Body of pancreas (tissue), 4 donors: ENCODE measurements around the gene VWA8. TPM values are rescaled to one million over a fixed set of nuclear protein-coding genes. Genes with fewer than 3 reads are reported as not detected.

ENCODE experiments used
- ATAC-seq: fragments of 150-250 bp; one replicate; pipeline ENCODE4 v1.9.1; 2016
- DNase-seq, 4 donors: peaks; one replicate each; pipeline ENCODE4 v3.0.0-alpha.2; 2019
- H3K27ac ChIP-seq, 4 donors: fragments of 200-600 bp; sonication (generic); 1 replicate in 3 of 4; 2 replicates in 1 of 4; pipeline versions ENCODE4 v1.5.1 to v1.6.1; 2016 to 2019; ENCODE audit warnings: mild to moderate bottlenecking in 1 of 4, mixed read lengths in 1 of 4, moderate library complexity in 1 of 4
- H3K27me3 ChIP-seq, 2 donors: fragments of 200-600 bp; sonication (generic); one replicate each; pipeline ENCODE4 v1.6.0; 2016; ENCODE audit warnings: mild to moderate bottlenecking in 1 of 2
- H3K36me3 ChIP-seq, 2 donors: fragments of 200-600 bp; sonication (generic); replicated peaks in 1 of 2; 2 replicates each; pipeline ENCODE4 v1.5.1; 2016; ENCODE audit warnings: low read depth in 2 of 2; ENCODE audit not compliant: insufficient read depth in 1 of 2
- H3K4me1 ChIP-seq: fragments of 200-600 bp; sonication (generic); one replicate; pipeline ENCODE4 v1.6.0; 2016
- H3K4me3 ChIP-seq, 2 donors: fragments of 200-600 bp; sonication (generic); 1 replicate in 1 of 2; 2 replicates in 1 of 2; pipeline ENCODE4 v1.5.1; 2016 to 2019
- H3K9me3 ChIP-seq, 3 donors: fragments of 200-600 bp; sonication (generic); 1 replicate in 2 of 3; 2 replicates in 1 of 3; pipeline ENCODE4 v1.5.1; 2016
- CTCF ChIP-seq, 7 experiments: fragments of 450-650 bp in 4 of 7; fragments of 200-600 bp in 3 of 7; sonication (generic) in 3 of 7; IDR thresholded peaks; one replicate each; pipeline ENCODE4 v1.5.1; 2016 to 2019; ENCODE audit warnings: antibody characterized with exemption in 7 of 7
- POLR2A ChIP-seq, 3 donors: fragments of 450-650 bp; IDR thresholded peaks; one replicate each; pipeline ENCODE4 v1.6.1; 2016; ENCODE audit warnings: antibody characterized with exemption in 3 of 3, mild to moderate bottlenecking in 2 of 3
- WGBS, 2 donors: methylation state at CpG; one replicate each; pipeline ENCODE4 v1.1.5; 2017; 5-methylcytosine and 5-hydroxymethylcytosine counted together
- intact Hi-C: fragments of 100-400 bp; cut with DNase I; formaldehyde crosslinking; loops from one replicate; pipeline ENCODE4 v1.15.1; 2023
- total RNA-seq, 2 donors: library from RNA; depleted of rRNA; stranded (reverse); fragments of >200 nt; gene quantifications; one replicate each; pipeline ENCODE4 v1.1.0, GENCODE V29; 2016

VWA8 gene
- total RNA-seq, 2 donors from 2014 or later: 15.8 to 29.3 TPM

DNA sequence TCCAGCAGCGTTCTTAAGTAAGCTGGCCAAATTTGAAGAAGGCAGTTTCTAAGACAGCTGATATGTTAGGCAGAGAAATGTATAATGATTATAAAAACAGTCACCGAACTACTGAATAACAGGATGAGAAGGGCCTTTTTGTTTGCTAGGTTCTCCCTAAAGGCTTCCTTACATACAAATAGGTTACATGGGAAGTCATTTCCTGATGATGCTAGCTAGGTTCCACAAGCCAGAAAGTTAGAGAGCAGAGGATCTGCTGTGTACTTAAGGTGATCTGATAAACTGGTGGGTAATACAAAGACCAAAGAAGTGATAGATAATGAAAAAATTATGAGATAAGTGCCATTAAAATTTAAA, 139.7 kb downstream of the VWA8 start:
- ATAC-seq: no peak
- 69 to 77% methylated on average over 2 of the region's 2 CpGs for WGBS, 2 donors
- intact Hi-C loops: no loop called here

DNA sequence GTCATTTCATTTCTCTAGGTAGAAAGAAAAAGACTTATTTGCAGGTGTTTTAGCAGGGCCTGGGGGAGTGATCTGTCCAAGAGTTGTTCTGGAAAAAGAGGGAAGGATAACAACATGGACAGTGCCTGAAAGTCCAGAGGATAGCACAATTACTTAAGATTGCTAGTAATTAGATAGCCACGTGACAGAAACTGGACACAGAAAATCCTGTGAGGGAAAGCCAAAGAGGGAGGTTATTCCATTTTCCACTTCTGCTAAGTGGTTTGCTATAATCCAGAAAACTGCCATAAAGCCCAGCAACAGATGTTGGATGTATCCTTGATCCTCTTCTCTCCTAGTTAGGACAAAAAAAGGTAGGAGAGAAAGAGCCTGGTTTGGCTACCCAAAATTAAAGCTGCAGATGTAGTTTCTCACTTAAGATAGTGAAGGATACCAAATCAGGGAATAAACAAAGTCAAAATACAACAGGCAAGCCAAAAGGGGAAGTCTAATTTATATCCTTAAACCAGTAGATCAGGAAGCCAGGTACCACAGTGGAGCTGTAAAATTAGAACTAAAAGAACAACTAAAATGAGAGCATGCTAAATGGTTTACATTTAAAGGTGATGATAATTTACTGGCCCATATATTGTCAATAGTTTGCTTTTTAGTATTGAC, 140.2 kb downstream of the VWA8 start:
- H3K4me3 ChIP-seq: no peak overlapping the region
- H3K9me3 ChIP-seq: no peaks in the 10 kb centered on the region
- TF ChIP-seq POLR2A (IDR thresholded peaks at IDR 0.05): no peak
- TF ChIP-seq CTCF (IDR thresholded peaks at IDR 0.05): no peak
- H3K27me3 ChIP-seq: no peaks in the 10 kb centered on the region
- ATAC-seq (no peak), DNase-seq (no peak)
- no peaks in the 10 kb centered on the region for H3K4me1 ChIP-seq
- WGBS, 2 donors: 89 to 92% methylated on average over 1 of the region's 1 CpG
- intact Hi-C loops: no loop called here
- H3K27ac ChIP-seq: no peak overlapping the region
- H3K36me3 ChIP-seq: no peaks in the 10 kb centered on the region

More for the DNA sequence above, 139.7 kb downstream of the VWA8 start:
- Histone ChIP-seq H3K4me1 (no peaks in the 10 kb centered on the region), H3K27ac (no peak overlapping the region), H3K4me3 (no peak overlapping the region), H3K36me3 (no peaks in the 10 kb centered on the region), H3K27me3 (no peaks in the 10 kb centered on the region), H3K9me3 (no peaks in the 10 kb centered on the region)
- no peak for DNase-seq
- TF ChIP-seq CTCF (IDR thresholded peaks at IDR 0.05) (no peak), POLR2A (IDR thresholded peaks at IDR 0.05) (no peak)

- no peak for TF ChIP-seq POLR2A (IDR thresholded peaks at IDR 0.05)
- Histone ChIP-seq H3K27ac (no peak overlapping the region), H3K4me1 (peaks cover 10% of the 10 kb centered on the region), H3K4me3 (no peak overlapping the region), H3K27me3 (no peaks in the 10 kb centered on the region), H3K9me3 (no peaks in the 10 kb centered on the region), H3K36me3 (no peaks in the 10 kb centered on the region)
- intact Hi-C loops: no loop called here
- ATAC-seq (no peak), DNase-seq (no peak)
- WGBS, 2 donors: 96 to 97% methylated on average over 3 of the region's 3 CpGs
These were observed 144.9 kb downstream of the VWA8 start for GRCh38 chr13:41816057-41816456.

GRCh38 chr13:41813426-41813825, 147.5 kb downstream of the VWA8 start:
- TF ChIP-seq CTCF (IDR thresholded peaks at IDR 0.05): no peak
- TF ChIP-seq POLR2A (IDR thresholded peaks at IDR 0.05): no peak
- no peak overlapping the region for H3K27ac ChIP-seq
- intact Hi-C loops: no loop called here
- H3K4me3 ChIP-seq: no peak overlapping the region
- no peak for DNase-seq
- peaks cover 0 to 3% of the 10 kb centered on the region in 2 donors for H3K36me3 ChIP-seq
- no peaks in the 10 kb centered on the region for H3K27me3 ChIP-seq
- H3K9me3 ChIP-seq: no peaks in the 10 kb centered on the region
- no peak for ATAC-seq
- H3K4me1 ChIP-seq: peaks cover 10% of the 10 kb centered on the region

DNA sequence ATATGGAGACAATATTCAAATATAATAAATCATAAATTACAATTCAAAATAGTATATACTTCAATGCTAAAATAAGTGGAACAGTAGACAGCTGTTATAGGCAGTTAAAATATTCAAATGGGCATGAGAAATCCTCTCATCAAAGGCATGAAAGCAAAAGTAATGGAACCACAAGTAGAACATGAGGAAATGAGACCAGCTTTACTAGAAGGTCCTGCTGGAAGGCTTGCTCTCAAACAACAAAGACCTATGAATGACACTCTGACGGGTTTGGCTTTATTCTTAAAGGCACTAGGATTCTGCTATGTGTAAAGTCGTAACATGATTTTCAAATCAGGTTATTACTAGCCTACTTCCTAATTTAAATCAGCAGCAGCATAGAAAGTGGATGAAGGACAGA, 148.1 kb downstream of the VWA8 start:
- peaks cover 0 to 3% of the 10 kb centered on the region in 2 donors for H3K36me3 ChIP-seq
- H3K27ac ChIP-seq: no peak overlapping the region
- 91 to 92% methylated on average over 2 of the region's 2 CpGs for WGBS, 2 donors
- intact Hi-C loops: no loop called here
- H3K4me3 ChIP-seq: no peak overlapping the region
- TF ChIP-seq CTCF (IDR thresholded peaks at IDR 0.05) (no peak), POLR2A (IDR thresholded peaks at IDR 0.05) (no peak)
- DNase-seq: no peak
- ATAC-seq: no peak
- peaks cover 10% of the 10 kb centered on the region for H3K4me1 ChIP-seq
- no peaks in the 10 kb centered on the region for H3K9me3 ChIP-seq
- no peaks in the 10 kb centered on the region for H3K27me3 ChIP-seq
